H1 (cell line): ENCODE measurements around the gene DHX32. TPM values are rescaled to one million over a fixed set of nuclear protein-coding genes. Genes with fewer than 3 reads are reported as not detected.
A peak's percentile ranks its signal among the peaks of the same experiment; 100 is the strongest.
"Not testable (repeated sequence)": the region's sequence is repeated elsewhere in the genome, so short reads cannot be mapped to it uniquely, and the experiment has no call there.

Experiments used
- CTCF ChIA-PET: fragments of 300-600 bp; sonication (Branson Sonifier 250); formaldehyde crosslinking; loops from one replicate; lab custom pipeline; 2021; ENCODE audit not compliant: partially characterized antibody; lab: Charles Lee
- POLR2A ChIA-PET: fragments of 300-600 bp; sonication (Branson Sonifier 250); formaldehyde crosslinking; loops from one replicate; lab custom pipeline; 2021; ENCODE audit warnings: inconsistent platforms; ENCODE audit not compliant: partially characterized antibody; lab: Charles Lee
- DNase-seq, 2 experiments: peaks; one replicate each; pipeline versions ENCODE4 v3.0.0 to v3.0.0-alpha.2; 2010 to 2022; ENCODE audit warnings: low spot score in 2 of 2, low read depth in 1 of 2, mixed read lengths in 1 of 2
- FAIRE-seq: peaks from 2 replicates; lab custom pipeline; 2011; peaks lifted over from hg19 to GRCh38; lab: Jason Lieb, UNC
- H2AFZ ChIP-seq: 2 replicates; pipeline ENCODE4 v1.8.1; 2012; ENCODE audit warnings: low read length, inconsistent platforms
- H2AK5ac ChIP-seq: 2 replicates; pipeline ENCODE4 v1.6.1; 2013; ENCODE audit warnings: low read depth, low read length
- H2BK120ac ChIP-seq: replicated peaks from 2 replicates; pipeline ENCODE3; 2013; ENCODE audit warnings: low read depth, low read length, inconsistent platforms
- H2BK12ac ChIP-seq: 2 replicates; pipeline ENCODE4 v1.6.1; 2013; ENCODE audit warnings: low read depth, low read length
- H2BK15ac ChIP-seq: 2 replicates; pipeline ENCODE4 v1.6.1; 2013; ENCODE audit warnings: low read length
- H2BK20ac ChIP-seq: 2 replicates; pipeline ENCODE4 v1.6.1; 2013; ENCODE audit warnings: low read length
- H2BK5ac ChIP-seq: 2 replicates; pipeline ENCODE4 v1.6.1; 2013; ENCODE audit warnings: low read depth, low read length
- H3K14ac ChIP-seq: 2 replicates; pipeline ENCODE4 v1.6.1; 2013; ENCODE audit warnings: inconsistent platforms; ENCODE audit not compliant: insufficient read length
- H3K18ac ChIP-seq: 2 replicates; pipeline ENCODE4 v1.6.1; 2013; ENCODE audit warnings: low read length; ENCODE audit errors: extremely low read depth
- H3K23ac ChIP-seq: 2 replicates; pipeline ENCODE4 v1.6.1; 2013; ENCODE audit warnings: inconsistent platforms; ENCODE audit not compliant: insufficient read length
- H3K23me2 ChIP-seq: 2 replicates; pipeline ENCODE4 v1.6.1; 2013; ENCODE audit warnings: low read depth, low read length
- H3K27ac ChIP-seq: 2 replicates; pipeline ENCODE4 v1.6.1; 2011; ENCODE audit warnings: low read depth, low read length, inconsistent platforms
- H3K27me3 ChIP-seq, 4 experiments: replicated peaks in 1 of 4; 1 replicate in 1 of 4; 2 replicates in 3 of 4; pipeline versions ENCODE4 v1.6.1 to v1.8.1; 2011 to 2013; ENCODE audit warnings: low read length in 3 of 4, mild to moderate bottlenecking in 3 of 4, inconsistent platforms in 2 of 4, mixed read lengths in 2 of 4, moderate library complexity in 1 of 4; ENCODE audit not compliant: control insufficient read depth in 3 of 4, insufficient read depth in 3 of 4; ENCODE audit errors: extremely low read depth in 1 of 4
- H3K36me3 ChIP-seq, 4 experiments: 2 replicates each; pipeline versions ENCODE4 v1.6.1 to v1.8.1; 2011 to 2013; ENCODE audit warnings: mild to moderate bottlenecking in 4 of 4, low read length in 3 of 4, moderate library complexity in 2 of 4, control low read depth in 1 of 4, inconsistent platforms in 1 of 4; ENCODE audit not compliant: insufficient read depth in 4 of 4, control insufficient read depth in 2 of 4
- H3K4ac ChIP-seq: replicated peaks from 2 replicates; pipeline ENCODE3; 2013; ENCODE audit warnings: low read length, low read depth, mixed read lengths, inconsistent platforms; ENCODE audit not compliant: insufficient read length
- H3K4me1 ChIP-seq, 4 experiments: replicated peaks in 1 of 4; 1 replicate in 1 of 4; 2 replicates in 3 of 4; pipeline versions ENCODE4 v1.6.1 to v1.8.1; 2011 to 2013; ENCODE audit warnings: low read length in 3 of 4, inconsistent platforms in 2 of 4, mixed read lengths in 1 of 4; ENCODE audit not compliant: insufficient read depth in 4 of 4, control insufficient read depth in 3 of 4
- H3K4me2 ChIP-seq, 2 experiments: 2 replicates each; pipeline versions ENCODE4 v1.6.1 to v1.8.1; 2011 to 2013; ENCODE audit warnings: low read depth in 2 of 2, low read length in 2 of 2, control low read depth in 1 of 2, inconsistent platforms in 1 of 2, mild to moderate bottlenecking in 1 of 2; ENCODE audit not compliant: insufficient read depth in 1 of 2
- H3K4me3 ChIP-seq, 4 experiments: fragments of 200-600, 300-600 bp in 1 of 4; sonication (generic), shearing (Covaris generic), sonication (Bioruptor Twin) in 1 of 4; 2 replicates each; pipeline versions ENCODE4 v1.5.1 to v1.8.1; 2011 to 2016; ENCODE audit warnings: low read length in 4 of 4, low read depth in 3 of 4, control low read depth in 2 of 4, inconsistent platforms in 2 of 4, mild to moderate bottlenecking in 2 of 4, mixed read lengths in 1 of 4, moderate library complexity in 1 of 4; ENCODE audit not compliant: insufficient read depth in 2 of 4; ENCODE audit errors: extremely low read depth in 1 of 4
- H3K56ac ChIP-seq: replicated peaks from 2 replicates; pipeline ENCODE3; 2013; ENCODE audit warnings: low read depth, mild to moderate bottlenecking, mixed read lengths, low read length, inconsistent platforms; ENCODE audit not compliant: insufficient read length
- H3K79me1 ChIP-seq: 2 replicates; pipeline ENCODE4 v1.6.1; 2013; ENCODE audit warnings: low read depth, low read length, control low read depth
- H3K79me2 ChIP-seq, 2 experiments: 2 replicates each; pipeline versions ENCODE4 v1.6.1 to v1.8.1; 2012 to 2013; ENCODE audit warnings: low read length in 2 of 2, mild to moderate bottlenecking in 2 of 2, inconsistent platforms in 1 of 2; ENCODE audit not compliant: insufficient read depth in 2 of 2, control insufficient read depth in 1 of 2
- H3K9ac ChIP-seq, 4 experiments: replicated peaks in 1 of 4; 1 replicate in 1 of 4; 2 replicates in 3 of 4; pipeline versions ENCODE4 v1.6.1 to v1.8.1; 2011 to 2013; ENCODE audit warnings: low read depth in 3 of 4, low read length in 3 of 4, control low read depth in 2 of 4, mild to moderate bottlenecking in 2 of 4, moderate library complexity in 2 of 4, inconsistent platforms in 1 of 4; ENCODE audit errors: extremely low read depth in 1 of 4
- H3K9me3 ChIP-seq, 2 experiments: 2 replicates each; pipeline versions ENCODE4 v1.6.1 to v1.8.1; 2012 to 2013; ENCODE audit warnings: mild to moderate bottlenecking in 2 of 2, moderate library complexity in 2 of 2, control low read depth in 1 of 2, inconsistent platforms in 1 of 2, low read depth in 1 of 2, low read length in 1 of 2, mixed read lengths in 1 of 2; ENCODE audit not compliant: insufficient read depth in 2 of 2
- H4K20me1 ChIP-seq, 2 experiments: replicated peaks in 1 of 2; 2 replicates each; pipeline versions ENCODE3 to v1.8.1; 2011 to 2013; ENCODE audit warnings: inconsistent platforms in 2 of 2, low read length in 2 of 2, mild to moderate bottlenecking in 1 of 2; ENCODE audit not compliant: insufficient read depth in 2 of 2, control insufficient read depth in 1 of 2
- H4K5ac ChIP-seq: 2 replicates; pipeline ENCODE4 v1.6.1; 2013; ENCODE audit warnings: low read length, low read depth, mixed read lengths, inconsistent platforms; ENCODE audit not compliant: insufficient read length
- H4K8ac ChIP-seq: 2 replicates; pipeline ENCODE4 v1.8.0; 2013; ENCODE audit warnings: mild to moderate bottlenecking, moderate library complexity, low read length, inconsistent platforms; ENCODE audit not compliant: insufficient read depth; ENCODE audit errors: extremely low read depth
- H4K91ac ChIP-seq: replicated peaks from 2 replicates; pipeline ENCODE3; 2013; ENCODE audit warnings: low read length, mixed read lengths, inconsistent platforms; ENCODE audit not compliant: insufficient read length
- WGBS, 2 experiments: shearing (Covaris generic) in 1 of 2; methylation state at CpG; one replicate each; pipeline versions ENCODE4 v1.1.6 to v1.1.7; 2013 to 2015; ENCODE audit warnings: low lambda C conversion rate in 2 of 2, mixed read lengths in 2 of 2, inconsistent platforms in 1 of 2, low coverage in 1 of 2, missing lambda C conversion rate in 1 of 2; ENCODE audit not compliant: insufficient replicate concordance in 2 of 2, insufficient coverage in 1 of 2, insufficient read length in 1 of 2; ENCODE audit errors: extremely low coverage in 1 of 2, missing lambda C conversion rate in 1 of 2; 5-methylcytosine and 5-hydroxymethylcytosine counted together
- polyA plus RNA-seq, 7 experiments: library from polyadenylated mRNA; depleted of rRNA in 3 of 7; stranded (reverse) in 5 of 7; unstranded in 2 of 7; fragments of >200 nt in 5 of 7; fragments of 200-250 nt in 2 of 7; gene quantifications; 1 replicate in 5 of 7; 2 replicates in 1 of 7; 4 replicates in 1 of 7; pipeline versions ENCODE4 v1.2.1 to v1.2.3, GENCODE V29; 2011 to 2013; ENCODE audit warnings: missing spikeins in 2 of 7, mixed read lengths in 2 of 7
- total RNA-seq: library from RNA; stranded (reverse); fragmentation: NEBNext Ultra II Directional; extraction: Animal tissue kit (Norgen Biotek cat#: 25700); gene quantifications from 2 replicates; pipeline ENCODE4 v1.2.1, GENCODE V29; 2021

The DHX32 gene
- total and polyA plus RNA-seq, 2 of the 8 experiments (the other 6 are each of a cell fraction or from before 2014, with no cell fraction given): 12.4 to 15.8 TPM

- POLR2A ChIA-PET, H2BK12ac ChIP-seq, H2BK15ac ChIP-seq, H3K4me2 ChIP-seq, H4K8ac ChIP-seq, H4K5ac ChIP-seq, H3K56ac ChIP-seq, H3K23me2 ChIP-seq, H3K4me3 ChIP-seq, H2BK20ac ChIP-seq, H3K79me1 ChIP-seq, H3K23ac ChIP-seq, H2AK5ac ChIP-seq, FAIRE-seq, H3K14ac ChIP-seq, H3K9ac ChIP-seq, H3K79me2 ChIP-seq, H4K91ac ChIP-seq, H3K4me1 ChIP-seq, H3K27me3 ChIP-seq, DNase-seq, H3K36me3 ChIP-seq, H3K27ac ChIP-seq, H3K4ac ChIP-seq, H2AFZ ChIP-seq, H2BK120ac ChIP-seq, H3K18ac ChIP-seq, H4K20me1 ChIP-seq, H2BK5ac ChIP-seq: not testable (repeated sequence)
- CTCF ChIA-PET: interaction anchor here (1.4 kb wide), 1 partner anchor 25 kb away, joined by 3 read pairs; no protein-coding TSS in a partner anchor
- 91% methylated on average over 3 of the region's 3 CpGs; no CpG with 5 or more reads in 1 of the 2 experiments for WGBS, 2 experiments
- peaks cover 3 to 12% of the 10 kb centered on the region in 2 experiments; a peak in 1 of 4 replicates for H3K9me3 ChIP-seq
Observed at GRCh38 chr10:125894176-125894575, 13.1 kb upstream of the DHX32 start.

- H3K4me2 ChIP-seq, H2BK5ac ChIP-seq, H4K5ac ChIP-seq, H3K56ac ChIP-seq, DNase-seq, H3K23me2 ChIP-seq, H2AK5ac ChIP-seq, H3K79me1 ChIP-seq, H3K14ac ChIP-seq, H3K36me3 ChIP-seq, H2BK120ac ChIP-seq, H3K79me2 ChIP-seq, H4K91ac ChIP-seq, H2BK15ac ChIP-seq, H2BK12ac ChIP-seq, H3K4me1 ChIP-seq, CTCF ChIA-PET, H3K4ac ChIP-seq, H3K4me3 ChIP-seq, H3K9ac ChIP-seq, H2BK20ac ChIP-seq, H2AFZ ChIP-seq, H4K8ac ChIP-seq, POLR2A ChIA-PET, H3K27me3 ChIP-seq, H3K23ac ChIP-seq, H3K18ac ChIP-seq, H4K20me1 ChIP-seq, H3K27ac ChIP-seq: not testable (repeated sequence)
- 88% methylated on average over 5 of the region's 5 CpGs; no CpG with 5 or more reads in 1 of the 2 experiments for WGBS, 2 experiments
- peaks cover 3 to 12% of the 10 kb centered on the region in 2 experiments; a peak in 1 of 4 replicates for H3K9me3 ChIP-seq
- FAIRE-seq: peak; percentile 45
Observed at GRCh38 chr10:125892402-125892801, 11.3 kb upstream of the DHX32 start.
